C4-2B (cell line): ENCODE results near the gene ASXL3.

ENCODE experiments used
- ZFX ChIP-seq: fragments of 450-650 bp; IDR thresholded peaks from 2 replicates; pipeline ENCODE4 v1.6.1; 2017
- TF ChIP-seq, protein P1 (sequence below): fragments of 450-650 bp; conservative IDR thresholded peaks from 2 replicates; pipeline ENCODE4 v1.5.1; 2017; ENCODE audit warnings: mild to moderate bottlenecking

DNA sequence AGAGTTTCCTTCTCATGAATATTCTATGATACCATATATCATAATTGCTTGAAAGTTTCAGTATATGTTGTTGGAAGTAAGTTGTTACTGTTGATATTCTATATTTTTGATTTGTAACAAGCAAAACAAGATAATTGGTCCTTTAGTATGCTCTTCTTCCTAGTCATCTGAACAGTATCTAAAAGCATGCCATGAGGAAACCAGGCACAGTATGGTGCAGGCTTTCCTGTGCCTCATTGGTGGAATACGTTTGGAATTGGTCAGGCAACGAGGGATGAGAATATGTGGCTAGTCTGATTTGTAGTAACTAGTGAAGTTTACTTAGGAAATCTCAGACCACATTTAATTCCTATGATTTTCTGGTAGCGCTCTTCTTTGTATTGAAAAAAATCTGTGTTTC lies 22.8 kb downstream of the ASXL3 start:
- TF ChIP-seq, protein P1, sequence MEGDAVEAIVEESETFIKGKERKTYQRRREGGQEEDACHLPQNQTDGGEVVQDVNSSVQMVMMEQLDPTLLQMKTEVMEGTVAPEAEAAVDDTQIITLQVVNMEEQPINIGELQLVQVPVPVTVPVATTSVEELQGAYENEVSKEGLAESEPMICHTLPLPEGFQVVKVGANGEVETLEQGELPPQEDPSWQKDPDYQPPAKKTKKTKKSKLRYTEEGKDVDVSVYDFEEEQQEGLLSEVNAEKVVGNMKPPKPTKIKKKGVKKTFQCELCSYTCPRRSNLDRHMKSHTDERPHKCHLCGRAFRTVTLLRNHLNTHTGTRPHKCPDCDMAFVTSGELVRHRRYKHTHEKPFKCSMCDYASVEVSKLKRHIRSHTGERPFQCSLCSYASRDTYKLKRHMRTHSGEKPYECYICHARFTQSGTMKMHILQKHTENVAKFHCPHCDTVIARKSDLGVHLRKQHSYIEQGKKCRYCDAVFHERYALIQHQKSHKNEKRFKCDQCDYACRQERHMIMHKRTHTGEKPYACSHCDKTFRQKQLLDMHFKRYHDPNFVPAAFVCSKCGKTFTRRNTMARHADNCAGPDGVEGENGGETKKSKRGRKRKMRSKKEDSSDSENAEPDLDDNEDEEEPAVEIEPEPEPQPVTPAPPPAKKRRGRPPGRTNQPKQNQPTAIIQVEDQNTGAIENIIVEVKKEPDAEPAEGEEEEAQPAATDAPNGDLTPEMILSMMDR, result no peak
- TF ChIP-seq ZFX, result no peak
